Duodenal mucosa (tissue), 2 donors: ENCODE results near the gene UBE2M.
A peak's percentile ranks its signal among the peaks of the same experiment; 100 is the strongest.
"Not testable (repeated sequence)": the region's sequence is repeated elsewhere in the genome, so short reads cannot be mapped to it uniquely, and the experiment has no call there.

Experiments used
- H3K27ac ChIP-seq: one replicate; pipeline ENCODE4 v1.7.0; 2013; ENCODE audit warnings: low read depth, low read length
- H3K27me3 ChIP-seq, 2 donors: one replicate each; pipeline ENCODE4 v1.7.0; 2013; ENCODE audit warnings: low read length in 2 of 2, control low read depth in 1 of 2; ENCODE audit not compliant: insufficient read depth in 2 of 2, control insufficient read depth in 1 of 2
- H3K36me3 ChIP-seq, 2 donors: one replicate each; pipeline ENCODE4 v1.7.0; 2013; ENCODE audit warnings: low read length in 2 of 2, control low read depth in 1 of 2; ENCODE audit not compliant: insufficient read depth in 2 of 2, control insufficient read depth in 1 of 2
- H3K4me1 ChIP-seq, 2 donors: one replicate each; pipeline ENCODE4 v1.7.0; 2013; ENCODE audit warnings: low read length in 2 of 2, control low read depth in 1 of 2; ENCODE audit not compliant: insufficient read depth in 2 of 2, control insufficient read depth in 1 of 2
- H3K4me3 ChIP-seq, 2 donors: one replicate each; pipeline ENCODE4 v1.7.0; 2013; ENCODE audit warnings: low read length in 2 of 2, low read depth in 1 of 2
- H3K9ac ChIP-seq, 2 donors: one replicate each; pipeline ENCODE4 v1.7.0; 2013; ENCODE audit warnings: low read length in 2 of 2, low read depth in 1 of 2
- H3K9me3 ChIP-seq, 2 donors: one replicate each; pipeline ENCODE4 v1.7.0; 2013; ENCODE audit warnings: low read length in 2 of 2, control low read depth in 1 of 2; ENCODE audit not compliant: control insufficient read depth in 1 of 2

UBE2M gene

DNA sequence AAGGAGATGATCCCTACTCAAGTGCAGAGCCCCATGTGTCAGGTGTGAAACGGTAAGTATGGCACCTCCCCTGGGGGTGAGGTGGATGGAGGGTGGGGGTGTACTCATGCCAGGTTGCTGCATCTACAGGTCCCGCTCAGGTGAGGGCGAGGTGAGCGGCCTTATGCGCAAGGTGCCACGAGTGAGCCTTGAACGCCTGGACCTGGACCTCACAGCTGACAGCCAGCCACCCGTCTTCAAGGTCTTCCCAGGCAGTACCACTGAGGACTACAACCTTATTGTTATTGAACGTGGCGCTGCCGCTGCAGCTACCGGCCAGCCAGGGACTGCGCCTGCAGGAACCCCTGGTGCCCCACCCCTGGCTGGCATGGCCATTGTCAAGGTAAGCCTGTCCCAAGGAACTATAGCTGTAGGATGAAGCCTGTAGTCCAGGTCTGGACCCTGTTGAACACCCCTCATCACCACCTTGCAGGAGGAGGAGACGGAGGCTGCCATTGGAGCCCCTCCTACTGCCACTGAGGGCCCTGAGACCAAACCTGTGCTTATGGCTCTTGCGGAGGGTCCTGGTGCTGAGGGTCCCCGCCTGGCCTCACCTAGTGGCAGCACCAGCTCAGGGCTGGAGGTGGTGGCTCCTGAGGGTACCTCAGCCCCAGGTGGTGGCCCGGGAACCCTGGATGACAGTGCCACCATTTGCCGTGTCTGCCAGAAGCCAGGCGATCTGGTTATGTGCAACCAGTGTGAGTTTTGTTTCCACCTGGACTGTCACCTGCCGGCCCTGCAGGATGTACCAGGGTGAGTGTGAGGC is 9.3 kb downstream of the UBE2M start:
- peaks cover 26% of the 10 kb centered on the region in 2 donors for H3K4me1 ChIP-seq
- no peaks in the 10 kb centered on the region for H3K9me3 ChIP-seq
- peaks cover 48 to 68% of the 10 kb centered on the region in 2 donors for H3K36me3 ChIP-seq
- no peaks in the 10 kb centered on the region for H3K27me3 ChIP-seq
- no peak overlapping the region for H3K4me3 ChIP-seq
- no peak overlapping the region for H3K27ac ChIP-seq
- no peak overlapping the region for H3K9ac ChIP-seq

DNA sequence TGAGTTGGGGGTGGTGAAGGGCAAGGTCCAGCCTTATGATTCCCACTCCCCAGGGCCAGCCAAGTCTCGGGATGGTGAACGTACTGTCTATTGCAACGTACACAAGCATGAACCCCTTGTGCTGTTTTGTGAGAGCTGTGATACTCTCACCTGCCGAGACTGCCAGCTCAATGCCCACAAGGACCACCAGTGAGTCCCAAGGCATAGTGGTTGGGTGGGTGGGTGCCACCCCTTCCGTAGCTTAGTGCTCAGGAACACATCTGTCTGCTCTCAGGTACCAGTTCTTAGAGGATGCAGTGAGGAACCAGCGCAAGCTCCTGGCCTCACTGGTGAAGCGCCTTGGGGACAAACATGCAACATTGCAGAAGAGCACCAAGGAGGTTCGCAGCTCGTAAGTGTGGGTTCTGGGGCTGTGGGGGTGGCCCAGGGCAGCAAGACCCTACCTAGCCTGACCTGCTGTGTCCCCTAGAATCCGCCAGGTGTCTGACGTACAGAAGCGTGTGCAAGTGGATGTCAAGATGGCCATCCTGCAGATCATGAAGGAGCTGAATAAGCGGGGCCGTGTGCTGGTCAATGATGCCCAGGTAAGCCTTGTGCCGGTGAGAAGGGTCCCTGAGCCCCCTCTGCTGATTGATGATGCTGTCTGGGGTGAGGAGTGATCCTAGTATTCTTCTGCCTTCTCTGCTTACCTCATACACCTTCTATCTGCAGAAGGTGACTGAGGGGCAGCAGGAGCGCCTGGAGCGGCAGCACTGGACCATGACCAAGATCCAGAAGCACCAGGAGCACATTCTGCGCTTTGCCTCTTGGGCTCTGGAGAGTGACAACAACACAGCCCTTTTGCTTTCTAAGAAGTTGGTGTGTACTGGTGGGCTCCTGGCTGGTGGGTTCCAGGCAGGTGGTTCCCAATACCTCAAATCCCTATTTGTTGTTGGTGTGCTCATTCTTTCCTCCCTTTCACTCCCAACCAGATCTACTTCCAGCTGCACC is 10.8 kb downstream of the UBE2M start:
- H3K9me3 ChIP-seq = no peaks in the 10 kb centered on the region
- no peaks in the 10 kb centered on the region for H3K27me3 ChIP-seq
- peaks cover 19 to 20% of the 10 kb centered on the region in 2 donors for H3K4me1 ChIP-seq
- H3K36me3 ChIP-seq = peaks cover 48 to 65% of the 10 kb centered on the region in 2 donors
- no peak overlapping the region for H3K27ac ChIP-seq
- H3K4me3 ChIP-seq = no peak overlapping the region
- H3K9ac ChIP-seq = peak overlapping the region in 1 of 2 donors; percentile 18

DNA sequence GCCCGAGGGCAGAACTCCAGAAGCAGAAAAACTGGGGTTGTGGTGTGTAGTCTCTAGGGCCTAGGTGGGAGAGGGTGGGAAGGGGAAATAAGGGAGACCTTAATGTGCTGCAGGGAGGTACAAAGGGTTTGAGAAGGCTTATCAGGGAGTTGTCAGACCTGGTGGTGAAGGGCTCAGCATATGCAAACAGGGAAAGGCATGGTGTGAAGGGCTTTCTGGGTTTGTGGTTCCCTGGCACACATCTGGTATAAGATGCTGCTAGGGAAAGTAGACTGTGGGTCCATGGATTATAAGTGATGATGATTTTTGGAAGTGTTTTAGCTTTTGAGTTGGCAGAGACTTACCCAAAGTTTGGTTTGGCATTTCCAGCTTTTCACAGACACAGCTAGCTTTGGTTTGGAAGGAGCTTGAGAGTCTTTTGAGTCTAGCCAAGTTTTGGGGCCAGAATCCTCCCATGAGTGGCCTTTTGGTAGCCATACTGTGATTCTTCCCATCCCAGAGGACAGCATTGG is 12.3 kb downstream of the UBE2M start:
- Histone ChIP-seq H3K36me3 (peaks cover 36 to 49% of the 10 kb centered on the region in 2 donors), H3K27ac (no peak overlapping the region), H3K9me3 (no peaks in the 10 kb centered on the region), H3K4me1 (peaks cover 19 to 20% of the 10 kb centered on the region in 2 donors), H3K9ac (peak overlapping the region; percentile 71 to 72), H3K4me3 (peak overlapping the region; percentile 90 to 92), H3K27me3 (no peaks in the 10 kb centered on the region)

DNA sequence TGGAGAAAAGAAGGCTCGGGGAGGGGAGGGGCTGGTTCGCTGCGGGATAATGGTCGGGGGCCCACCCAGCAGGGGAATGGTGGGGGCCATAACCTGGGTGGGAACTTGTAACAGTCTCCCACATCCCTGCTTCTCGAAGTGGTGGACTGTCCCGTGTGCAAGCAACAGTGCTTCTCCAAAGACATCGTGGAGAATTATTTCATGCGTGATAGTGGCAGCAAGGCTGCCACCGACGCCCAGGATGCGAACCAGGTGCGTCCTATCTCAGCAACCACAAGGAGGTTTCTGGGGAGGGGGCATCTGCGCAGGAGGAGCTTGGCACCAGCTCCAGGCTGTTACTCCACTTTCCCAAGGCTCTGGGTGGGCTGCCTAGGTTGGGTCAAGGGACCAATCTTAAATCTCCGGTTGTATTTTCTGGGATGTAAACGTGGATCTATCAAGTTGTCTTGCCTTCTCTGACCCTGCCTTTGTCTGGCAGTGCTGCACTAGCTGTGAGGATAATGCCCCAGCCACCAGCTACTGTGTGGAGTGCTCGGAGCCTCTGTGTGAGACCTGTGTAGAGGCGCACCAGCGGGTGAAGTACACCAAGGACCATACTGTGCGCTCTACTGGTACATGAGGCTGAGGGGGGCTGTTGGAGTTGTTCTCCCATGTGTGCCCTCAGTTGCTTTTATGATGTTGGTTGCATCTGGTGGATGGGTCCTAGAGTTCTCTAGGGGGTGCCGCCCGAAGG is 13.0 kb downstream of the UBE2M start:
- Histone ChIP-seq H3K4me3 (peak overlapping the region; percentile 90 to 92), H3K27ac (no peak overlapping the region), H3K36me3 (peaks cover 30 to 43% of the 10 kb centered on the region in 2 donors), H3K9me3 (no peaks in the 10 kb centered on the region), H3K9ac (peak overlapping the region; percentile 71 to 72), H3K27me3 (no peaks in the 10 kb centered on the region), H3K4me1 (peaks cover 19 to 20% of the 10 kb centered on the region in 2 donors)

DNA sequence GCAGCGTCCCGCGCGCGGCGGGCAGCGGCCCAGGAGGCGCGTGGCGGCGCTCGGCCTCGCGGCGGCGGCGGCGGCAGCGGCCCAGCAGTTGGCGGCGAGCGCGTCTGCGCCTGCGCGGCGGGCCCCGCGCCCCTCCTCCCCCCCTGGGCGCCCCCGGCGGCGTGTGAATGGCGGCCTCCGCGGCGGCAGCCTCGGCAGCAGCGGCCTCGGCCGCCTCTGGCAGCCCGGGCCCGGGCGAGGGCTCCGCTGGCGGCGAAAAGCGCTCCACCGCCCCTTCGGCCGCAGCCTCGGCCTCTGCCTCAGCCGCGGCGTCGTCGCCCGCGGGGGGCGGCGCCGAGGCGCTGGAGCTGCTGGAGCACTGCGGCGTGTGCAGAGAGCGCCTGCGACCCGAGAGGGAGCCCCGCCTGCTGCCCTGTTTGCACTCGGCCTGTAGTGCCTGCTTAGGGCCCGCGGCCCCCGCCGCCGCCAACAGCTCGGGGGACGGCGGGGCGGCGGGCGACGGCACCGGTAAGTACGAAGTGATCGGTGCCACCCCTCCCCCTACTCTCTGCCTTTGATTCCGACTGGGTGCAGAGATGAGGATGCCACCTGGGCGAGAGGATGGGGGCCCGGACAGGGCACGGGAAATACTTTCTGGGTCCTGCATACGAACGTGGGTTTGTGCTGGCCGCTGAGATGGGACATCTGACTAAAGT is 13.7 kb downstream of the UBE2M start:
- Histone ChIP-seq H3K4me1 (peaks cover 19 to 20% of the 10 kb centered on the region in 2 donors), H3K27ac (peak overlapping the region; percentile 99), H3K27me3 (no peaks in the 10 kb centered on the region), H3K9ac (peak overlapping the region; percentile 71 to 76), H3K9me3 (no peaks in the 10 kb centered on the region), H3K36me3 (peaks cover 23 to 36% of the 10 kb centered on the region in 2 donors), H3K4me3 (peak overlapping the region; percentile 90 to 92)

DNA sequence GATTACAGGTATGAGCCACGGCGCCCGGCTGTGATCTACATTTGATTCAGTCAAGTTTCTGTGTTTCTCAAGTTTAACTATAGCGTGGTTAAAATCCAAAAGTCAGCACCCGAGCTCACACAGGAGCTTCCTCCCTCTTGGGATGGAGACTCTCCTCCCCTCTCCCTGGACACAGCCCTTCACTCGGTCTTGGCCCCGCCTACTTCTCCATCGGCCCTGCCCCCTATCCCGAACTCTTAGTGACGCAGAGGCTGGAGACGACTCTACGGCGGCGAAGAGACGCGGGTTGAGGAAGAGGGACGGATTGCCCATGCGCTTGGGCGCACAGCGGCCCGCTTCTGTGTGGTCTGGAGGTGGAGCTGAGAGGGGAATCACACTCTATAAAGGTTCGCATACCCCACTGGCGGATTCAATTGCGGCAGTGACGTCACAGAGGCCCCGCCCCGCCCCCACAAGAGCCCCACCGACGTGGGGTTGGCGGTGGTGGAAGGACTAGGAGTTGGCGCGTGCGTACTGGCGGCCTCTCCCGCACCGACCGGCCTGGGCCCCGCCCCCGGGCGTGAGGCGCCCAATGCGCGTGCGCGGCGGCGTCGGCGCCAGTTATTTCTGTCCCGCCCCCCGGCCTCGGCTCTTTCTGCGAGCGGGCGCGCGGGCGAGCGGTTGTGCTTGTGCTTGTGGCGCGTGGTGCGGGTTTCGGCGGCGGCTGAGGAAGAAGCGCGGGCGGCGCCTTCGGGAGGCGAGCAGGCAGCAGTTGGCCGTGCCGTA is 14.4 kb downstream of the UBE2M start, which contains the start of gene TRIM28:
Gene TRIM28 (plus strand): TSS at position 239 of the 765 bp plus-strand sequence. CDS start 694 bp downstream, outside the sequence.
- Histone ChIP-seq H3K27ac (peak within 1 kb of the TSS; percentile 99), H3K9me3 (no peaks in the 10 kb centered on the region), H3K27me3 (peaks cover 0 to 7% of the 10 kb centered on the region in 2 donors), H3K36me3 (peaks cover 15 to 29% of the 10 kb centered on the region in 2 donors), H3K9ac (peak within 1 kb of the TSS; percentile 76 to 90), H3K4me1 (peaks cover 19 to 20% of the 10 kb centered on the region in 2 donors), H3K4me3 (peak within 1 kb of the TSS; percentile 90 to 92)

DNA sequence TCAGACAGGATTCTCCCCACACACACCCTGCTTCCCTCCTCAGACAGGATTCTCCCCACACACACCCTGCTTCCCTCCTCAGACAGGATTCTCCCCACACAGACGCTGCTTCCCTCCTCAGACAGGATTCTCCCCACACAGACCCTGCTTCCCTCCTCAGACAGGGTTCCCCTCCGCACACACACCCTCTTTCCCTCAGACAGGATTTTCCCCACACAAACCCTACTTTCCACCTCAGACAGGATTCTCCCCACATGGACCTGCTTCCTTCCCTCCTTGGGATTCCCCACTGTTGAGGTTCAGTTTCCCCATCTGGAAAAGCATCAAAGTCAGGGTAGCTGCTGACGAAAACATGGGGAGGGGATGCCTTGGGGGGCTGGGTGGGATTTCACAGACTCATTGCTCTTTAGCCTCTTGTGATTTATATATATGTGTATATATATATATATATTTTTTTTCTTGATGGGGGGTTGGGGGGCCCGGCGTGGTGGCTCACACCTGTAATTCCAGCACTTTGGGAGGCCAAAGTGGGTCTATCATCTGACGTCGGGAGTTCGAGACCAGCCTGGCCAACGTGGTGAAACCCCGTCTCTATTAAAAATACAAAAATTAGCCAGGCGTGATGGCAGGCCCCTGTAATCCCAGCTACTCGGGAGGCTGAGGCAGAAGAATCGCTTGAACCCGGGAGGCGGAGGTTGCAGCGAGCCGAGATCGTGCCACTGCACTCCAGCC is 15.6 kb downstream of the UBE2M start:
- not testable (repeated sequence) for H3K9me3 ChIP-seq, H3K9ac ChIP-seq, H3K4me3 ChIP-seq, H3K27ac ChIP-seq
- peaks cover 3 to 12% of the 10 kb centered on the region in 2 donors for H3K27me3 ChIP-seq
- H3K4me1 ChIP-seq = peaks cover 25 to 27% of the 10 kb centered on the region in 2 donors
- H3K36me3 ChIP-seq = peaks cover 3 to 17% of the 10 kb centered on the region in 2 donors

DNA sequence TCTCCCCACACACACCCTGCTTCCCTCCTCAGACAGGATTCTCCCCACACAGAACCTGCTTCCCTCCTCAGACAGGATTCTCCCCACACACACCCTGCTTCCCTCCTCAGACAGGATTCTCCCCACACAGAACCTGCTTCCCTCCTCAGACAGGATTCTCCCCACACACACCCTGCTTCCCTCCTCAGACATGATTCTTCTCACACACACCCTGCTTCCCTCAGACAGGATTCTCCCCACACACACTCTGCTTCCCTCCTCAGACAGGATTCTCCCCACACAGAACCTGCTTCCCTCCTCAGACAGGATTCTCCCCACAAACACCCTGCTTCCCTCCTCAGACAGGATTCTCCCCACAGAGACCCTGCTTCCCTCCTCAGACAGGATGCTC is 19.2 kb downstream of the UBE2M start:
- peaks cover 3 to 12% of the 10 kb centered on the region in 2 donors for H3K27me3 ChIP-seq
- H3K4me3 ChIP-seq, H3K9me3 ChIP-seq, H3K27ac ChIP-seq, H3K9ac ChIP-seq, H3K4me1 ChIP-seq, H3K36me3 ChIP-seq: not testable (repeated sequence)
